ENCODE results near the gene CCDC137.

DNA sequence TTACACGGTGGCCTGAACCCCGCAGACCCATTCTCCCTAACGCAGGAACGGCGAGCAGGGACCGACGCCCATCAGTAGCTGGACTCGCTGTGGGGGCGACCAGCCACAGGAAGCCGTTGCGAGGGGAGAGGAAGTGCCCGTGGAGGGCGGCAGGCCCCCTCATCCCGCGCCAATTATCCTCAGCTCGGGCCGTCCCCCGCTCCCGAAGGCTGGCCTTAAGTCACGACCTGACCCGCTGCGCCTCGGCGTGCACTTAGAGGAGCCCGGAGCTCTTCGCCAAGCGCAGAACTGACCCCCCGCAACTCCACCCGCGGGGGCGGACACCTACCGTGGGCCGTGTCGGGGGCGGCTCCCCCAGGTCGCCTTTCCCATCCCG is 16.7 kb downstream of the CCDC137 start:
- TF ChIP-seq, protein P1, sequence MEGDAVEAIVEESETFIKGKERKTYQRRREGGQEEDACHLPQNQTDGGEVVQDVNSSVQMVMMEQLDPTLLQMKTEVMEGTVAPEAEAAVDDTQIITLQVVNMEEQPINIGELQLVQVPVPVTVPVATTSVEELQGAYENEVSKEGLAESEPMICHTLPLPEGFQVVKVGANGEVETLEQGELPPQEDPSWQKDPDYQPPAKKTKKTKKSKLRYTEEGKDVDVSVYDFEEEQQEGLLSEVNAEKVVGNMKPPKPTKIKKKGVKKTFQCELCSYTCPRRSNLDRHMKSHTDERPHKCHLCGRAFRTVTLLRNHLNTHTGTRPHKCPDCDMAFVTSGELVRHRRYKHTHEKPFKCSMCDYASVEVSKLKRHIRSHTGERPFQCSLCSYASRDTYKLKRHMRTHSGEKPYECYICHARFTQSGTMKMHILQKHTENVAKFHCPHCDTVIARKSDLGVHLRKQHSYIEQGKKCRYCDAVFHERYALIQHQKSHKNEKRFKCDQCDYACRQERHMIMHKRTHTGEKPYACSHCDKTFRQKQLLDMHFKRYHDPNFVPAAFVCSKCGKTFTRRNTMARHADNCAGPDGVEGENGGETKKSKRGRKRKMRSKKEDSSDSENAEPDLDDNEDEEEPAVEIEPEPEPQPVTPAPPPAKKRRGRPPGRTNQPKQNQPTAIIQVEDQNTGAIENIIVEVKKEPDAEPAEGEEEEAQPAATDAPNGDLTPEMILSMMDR (IDR thresholded peaks at IDR 0.05), result no peak
- no peak for TF ChIP-seq EZH2 (IDR thresholded peaks at IDR 0.05)
- TF ChIP-seq EZH2phosphoT487 (IDR thresholded peaks at IDR 0.05), result no peak

Data from neural progenitor cell (in vitro differentiated cells).